ENCODE data around the gene REV1.
"Not testable (repeated sequence)": the region's sequence is repeated elsewhere in the genome, so short reads cannot be mapped to it uniquely, and the experiment has no call there.

REV1 gene

DNA sequence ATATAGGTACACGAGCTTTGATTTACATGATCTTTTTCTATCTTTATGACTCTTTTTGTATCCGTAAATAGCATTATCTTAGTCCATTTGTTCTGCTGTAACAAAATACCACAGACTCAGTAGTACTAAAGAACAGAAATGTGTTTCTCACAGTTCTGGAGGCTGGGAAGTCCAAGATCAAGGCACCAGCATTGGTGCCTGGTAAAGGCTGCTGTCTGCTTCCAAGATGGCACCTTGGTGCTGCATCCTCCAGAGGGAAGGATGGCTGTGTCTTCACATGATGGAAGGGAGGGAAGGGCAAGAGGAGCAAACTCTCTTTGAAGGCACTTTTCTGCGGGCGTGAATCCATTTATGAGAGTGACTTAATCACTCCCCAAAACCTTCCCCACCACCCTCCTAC is 116.7 kb downstream of the REV1 start:
- Histone ChIP-seq H3K27me3 (ENCODE audit: control insufficient read depth in 2 of 2, insufficient read depth in 2 of 2, low read length in 2 of 2) (no peaks in the 10 kb centered on the region), H3K36me3 (ENCODE audit: control insufficient read depth in 2 of 2, insufficient read depth in 2 of 2, low read length in 2 of 2) (peaks cover 40 to 44% of the 10 kb centered on the region in 2 donors), H3K4me3 (ENCODE audit: low read length in 2 of 2) (no peak overlapping the region)

DNA sequence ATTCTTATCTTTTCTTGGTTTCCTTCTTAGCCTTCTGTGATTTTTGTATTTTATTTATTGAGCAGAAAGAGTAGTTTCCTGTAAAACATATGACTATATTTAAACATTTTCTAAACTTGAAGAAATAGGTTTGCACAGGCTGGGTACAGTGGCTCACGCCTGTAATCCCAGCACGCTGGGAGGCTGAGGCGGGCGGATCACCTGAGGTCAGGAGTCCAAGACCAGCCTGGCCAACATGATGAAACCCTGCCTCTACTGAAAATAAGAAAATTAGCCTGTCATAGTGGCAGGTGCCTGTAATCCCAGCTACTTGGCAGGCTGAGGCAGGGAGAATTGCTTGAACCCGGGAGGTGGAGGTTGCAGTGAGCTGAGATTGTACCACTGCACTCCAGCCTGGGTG is 121.0 kb downstream of the REV1 start:
- not testable (repeated sequence) for H3K9me3 ChIP-seq (ENCODE audit: control insufficient read depth in 2 of 2, low read length in 2 of 2); H3K4me3 ChIP-seq (ENCODE audit: low read length in 2 of 2); H3K27ac ChIP-seq (ENCODE audit: low read depth in 2 of 2, low read length in 2 of 2); H3K9ac ChIP-seq (ENCODE audit: low read depth in 1 of 2, low read length in 2 of 2); H3K27me3 ChIP-seq (ENCODE audit: control insufficient read depth in 2 of 2, insufficient read depth in 2 of 2, low read length in 2 of 2); H3K4me1 ChIP-seq (ENCODE audit: control insufficient read depth in 2 of 2, insufficient read depth in 2 of 2, low read length in 2 of 2)
- H3K36me3 ChIP-seq (ENCODE audit: control insufficient read depth in 2 of 2, insufficient read depth in 2 of 2, low read length in 2 of 2) = peaks cover 48 to 51% of the 10 kb centered on the region in 2 donors

More for the DNA sequence above, 116.7 kb downstream of the REV1 start:
- Histone ChIP-seq H3K9me3 (ENCODE audit: control insufficient read depth in 2 of 2, low read length in 2 of 2) (no peaks in the 10 kb centered on the region), H3K27ac (ENCODE audit: low read depth in 2 of 2, low read length in 2 of 2) (no peak overlapping the region), H3K4me1 (ENCODE audit: control insufficient read depth in 2 of 2, insufficient read depth in 2 of 2, low read length in 2 of 2) (no peaks in the 10 kb centered on the region), H3K9ac (ENCODE audit: low read depth in 1 of 2, low read length in 2 of 2) (no peak overlapping the region)

DNA sequence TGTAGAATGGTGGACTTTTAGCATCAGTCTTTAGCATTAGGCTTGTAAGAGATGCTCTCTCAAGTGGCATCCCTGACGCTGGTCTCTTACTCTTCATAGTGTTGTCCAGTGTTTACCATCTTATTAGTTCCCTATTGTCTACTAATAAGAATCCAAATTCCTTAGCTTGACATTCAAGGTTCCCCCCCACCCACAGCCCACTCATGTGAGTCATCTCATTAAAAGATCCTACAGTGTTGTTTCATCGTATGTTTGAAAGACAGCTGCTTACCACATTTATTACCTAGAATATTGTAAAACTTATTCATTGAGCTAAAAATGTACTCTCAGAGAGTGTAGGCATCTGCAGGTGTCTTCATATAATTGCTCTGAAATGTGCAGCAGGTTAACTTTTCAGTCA is 124.2 kb downstream of the REV1 start:
- Histone ChIP-seq H3K36me3 (ENCODE audit: control insufficient read depth in 2 of 2, insufficient read depth in 2 of 2, low read length in 2 of 2) (peaks cover 40 to 48% of the 10 kb centered on the region in 2 donors), H3K9ac (ENCODE audit: low read depth in 1 of 2, low read length in 2 of 2) (no peak overlapping the region), H3K27me3 (ENCODE audit: control insufficient read depth in 2 of 2, insufficient read depth in 2 of 2, low read length in 2 of 2) (no peaks in the 10 kb centered on the region), H3K27ac (ENCODE audit: low read depth in 2 of 2, low read length in 2 of 2) (no peak overlapping the region), H3K4me3 (ENCODE audit: low read length in 2 of 2) (no peak overlapping the region), H3K4me1 (ENCODE audit: control insufficient read depth in 2 of 2, insufficient read depth in 2 of 2, low read length in 2 of 2) (no peaks in the 10 kb centered on the region), H3K9me3 (ENCODE audit: control insufficient read depth in 2 of 2, low read length in 2 of 2) (no peaks in the 10 kb centered on the region)

DNA sequence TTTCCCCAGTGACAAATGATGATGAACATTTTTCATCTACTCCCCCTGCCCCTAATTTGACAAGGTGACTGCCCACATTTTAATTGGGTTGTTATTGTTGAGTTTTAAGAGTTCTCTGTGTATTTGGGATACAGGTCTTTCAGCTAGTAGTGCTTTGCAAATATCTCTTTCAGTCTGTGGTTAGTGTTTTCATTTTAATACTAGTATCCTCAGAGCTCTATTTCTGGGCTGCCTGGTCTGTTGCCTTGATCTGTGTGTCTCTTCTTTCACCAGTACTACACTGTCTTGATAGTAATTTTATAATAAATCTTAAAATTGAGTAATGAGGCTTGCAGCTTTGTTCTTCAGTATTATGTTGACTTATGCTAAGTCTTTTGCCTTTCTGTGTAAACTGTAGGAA is 133.0 kb downstream of the REV1 start:
- Histone ChIP-seq H3K4me3 (ENCODE audit: low read length in 2 of 2) (no peak overlapping the region), H3K9ac (ENCODE audit: low read depth in 1 of 2, low read length in 2 of 2) (no peak overlapping the region), H3K9me3 (ENCODE audit: control insufficient read depth in 2 of 2, low read length in 2 of 2) (no peaks in the 10 kb centered on the region), H3K36me3 (ENCODE audit: control insufficient read depth in 2 of 2, insufficient read depth in 2 of 2, low read length in 2 of 2) (no peaks in the 10 kb centered on the region), H3K4me1 (ENCODE audit: control insufficient read depth in 2 of 2, insufficient read depth in 2 of 2, low read length in 2 of 2) (no peaks in the 10 kb centered on the region), H3K27me3 (ENCODE audit: control insufficient read depth in 2 of 2, insufficient read depth in 2 of 2, low read length in 2 of 2) (no peaks in the 10 kb centered on the region), H3K27ac (ENCODE audit: low read depth in 2 of 2, low read length in 2 of 2) (no peak overlapping the region)

DNA sequence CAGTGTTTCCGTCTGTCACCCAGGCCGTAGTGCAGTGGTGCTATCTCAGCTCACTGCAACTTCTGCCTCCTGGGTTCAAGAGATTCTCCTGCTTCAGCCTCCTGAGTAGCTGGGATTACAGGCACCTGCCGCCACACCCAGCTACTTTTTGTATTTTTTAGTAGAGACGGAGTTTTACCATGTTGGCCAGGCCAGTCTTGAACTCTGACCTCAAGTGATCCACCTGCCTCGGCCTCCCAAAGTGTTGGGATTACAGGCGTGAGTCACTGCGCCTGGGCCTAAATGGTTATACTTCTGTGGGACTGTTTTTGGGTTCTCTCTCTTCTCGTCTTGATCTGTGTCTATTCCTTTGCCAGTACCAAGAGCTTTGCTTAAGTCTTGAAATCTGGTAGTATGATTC is 135.0 kb downstream of the REV1 start:
- not testable (repeated sequence) for H3K27ac ChIP-seq (ENCODE audit: low read depth in 2 of 2, low read length in 2 of 2); H3K4me3 ChIP-seq (ENCODE audit: low read length in 2 of 2); H3K9ac ChIP-seq (ENCODE audit: low read depth in 1 of 2, low read length in 2 of 2); H3K36me3 ChIP-seq (ENCODE audit: control insufficient read depth in 2 of 2, insufficient read depth in 2 of 2, low read length in 2 of 2); H3K4me1 ChIP-seq (ENCODE audit: control insufficient read depth in 2 of 2, insufficient read depth in 2 of 2, low read length in 2 of 2); H3K9me3 ChIP-seq (ENCODE audit: control insufficient read depth in 2 of 2, low read length in 2 of 2); H3K27me3 ChIP-seq (ENCODE audit: control insufficient read depth in 2 of 2, insufficient read depth in 2 of 2, low read length in 2 of 2)

DNA sequence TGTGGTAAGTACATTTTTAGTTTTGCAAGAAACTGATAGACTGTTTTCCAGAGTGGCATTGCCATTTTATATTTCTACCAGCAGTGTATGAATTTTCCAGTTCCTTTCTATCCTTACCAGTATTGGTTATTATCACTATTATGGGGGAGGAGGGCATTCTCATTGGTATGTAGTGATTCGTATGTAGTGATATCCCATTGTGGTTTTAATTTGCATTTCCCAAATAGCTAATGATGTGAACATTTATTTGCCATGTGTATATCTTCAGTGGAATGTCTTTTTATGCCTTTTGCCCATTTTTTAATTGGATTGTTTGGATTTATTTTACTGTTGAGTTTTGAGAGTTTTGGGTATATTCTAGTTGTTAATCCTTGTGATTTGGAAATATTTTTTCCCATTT is 135.7 kb downstream of the REV1 start:
- Histone ChIP-seq H3K9ac (ENCODE audit: low read depth in 1 of 2, low read length in 2 of 2) (no peak overlapping the region), H3K4me3 (ENCODE audit: low read length in 2 of 2) (no peak overlapping the region), H3K27ac (ENCODE audit: low read depth in 2 of 2, low read length in 2 of 2) (no peak overlapping the region), H3K36me3 (ENCODE audit: control insufficient read depth in 2 of 2, insufficient read depth in 2 of 2, low read length in 2 of 2) (no peaks in the 10 kb centered on the region), H3K4me1 (ENCODE audit: control insufficient read depth in 2 of 2, insufficient read depth in 2 of 2, low read length in 2 of 2) (no peaks in the 10 kb centered on the region), H3K27me3 (ENCODE audit: control insufficient read depth in 2 of 2, insufficient read depth in 2 of 2, low read length in 2 of 2) (no peaks in the 10 kb centered on the region), H3K9me3 (ENCODE audit: control insufficient read depth in 2 of 2, low read length in 2 of 2) (no peaks in the 10 kb centered on the region)
